ENCODE data around the gene ANAPC2. TPM values are rescaled to one million over a fixed set of nuclear protein-coding genes. Genes with fewer than 3 reads are reported as not detected.

The ANAPC2 gene
- total RNA-seq, 2 experiments from 2014 or later = 144 to 149 TPM

- no peaks in the 10 kb centered on the region for H3K27me3 ChIP-seq (ENCODE audit: control insufficient read depth in 1 of 2, insufficient read depth in 2 of 2, low read length in 2 of 2)
- H3K36me3 ChIP-seq (ENCODE audit: insufficient read depth, low read length) = peaks cover 6% of the 10 kb centered on the region
- TF ChIP-seq CTCF (IDR thresholded peaks at IDR 0.05) = no peak
- CTCF ChIA-PET = no interaction called here
- Mint-ChIP-seq H3K27me3 (no peaks in the 10 kb centered on the region), H3K9me3 (no peaks in the 10 kb centered on the region), H3K4me3 (peak overlapping the region; percentile 20), H3K36me3 (ENCODE audit: low read depth) (peaks cover 5% of the 10 kb centered on the region), H3K27ac (no peak overlapping the region), H3K4me1 (ENCODE audit: low read depth) (peaks cover under 1% of the 10 kb centered on the region)
- H3K4me3 ChIP-seq (ENCODE audit: low read length) = no peak overlapping the region
- POLR2A ChIA-PET = no interaction called here
- no peak for ATAC-seq (ENCODE audit: poor library complexity)
- intact Hi-C loops (cut with DNase I, micrococcal nuclease) = no loop called here
- no peak overlapping the region for H3K27ac ChIP-seq (ENCODE audit: low read depth in 1 of 2, low read length in 2 of 2)
- H3K9me3 ChIP-seq (ENCODE audit: control insufficient read depth in 1 of 2, insufficient read depth in 1 of 2, low read length in 2 of 2) = peaks cover 0 to 6% of the 10 kb centered on the region in 2 experiments
- DNase-seq = no peak
- peaks cover 17% of the 10 kb centered on the region for H3K4me1 ChIP-seq (ENCODE audit: insufficient read depth, low read length)
These were observed 7.3 kb upstream of the ANAPC2 start for GRCh38 chr9:137195525-137196220.

- no peaks in the 10 kb centered on the region for H3K27me3 ChIP-seq (ENCODE audit: control insufficient read depth in 1 of 2, insufficient read depth in 2 of 2, low read length in 2 of 2)
These were observed 6.5 kb upstream of the ANAPC2 start for GRCh38 chr9:137194909-137195308.

GRCh38 chr9:137194388-137194787, 6.0 kb upstream of the ANAPC2 start:
- Histone ChIP-seq H3K4me3 (ENCODE audit: low read length) (no peak overlapping the region), H3K9me3 (ENCODE audit: control insufficient read depth in 1 of 2, insufficient read depth in 1 of 2, low read length in 2 of 2) (peaks cover 0 to 3% of the 10 kb centered on the region in 2 experiments), H3K4me1 (ENCODE audit: insufficient read depth, low read length) (peaks cover 23% of the 10 kb centered on the region), H3K27me3 (ENCODE audit: control insufficient read depth in 1 of 2, insufficient read depth in 2 of 2, low read length in 2 of 2) (no peaks in the 10 kb centered on the region), H3K27ac (ENCODE audit: low read depth in 1 of 2, low read length in 2 of 2) (no peak overlapping the region), H3K36me3 (ENCODE audit: insufficient read depth, low read length) (peaks cover 16% of the 10 kb centered on the region)
- ChIA-PET POLR2A (no interaction called here), CTCF (no interaction called here)
- peaks cover 4% of the 10 kb centered on the region for H3K4me1 Mint-ChIP-seq (ENCODE audit: low read depth)
- H3K4me3 Mint-ChIP-seq = no peak overlapping the region
- no peak for TF ChIP-seq CTCF (IDR thresholded peaks at IDR 0.05)
- no peaks in the 10 kb centered on the region for H3K9me3 Mint-ChIP-seq
- no peaks in the 10 kb centered on the region for H3K27me3 Mint-ChIP-seq
- ATAC-seq (ENCODE audit: poor library complexity) = no peak
- no peak for DNase-seq
- intact Hi-C loops (cut with DNase I, micrococcal nuclease) = no loop called here
- peaks cover 10% of the 10 kb centered on the region for H3K36me3 Mint-ChIP-seq (ENCODE audit: low read depth)
- H3K27ac Mint-ChIP-seq = no peak overlapping the region

More at GRCh38 chr9:137194909-137195308, 6.5 kb upstream of the ANAPC2 start:
- intact Hi-C loops (cut with DNase I, micrococcal nuclease) = no loop called here
- no peak overlapping the region for H3K27ac Mint-ChIP-seq
- Histone ChIP-seq H3K4me3 (ENCODE audit: low read length) (no peak overlapping the region), H3K4me1 (ENCODE audit: insufficient read depth, low read length) (peaks cover 23% of the 10 kb centered on the region), H3K9me3 (ENCODE audit: control insufficient read depth in 1 of 2, insufficient read depth in 1 of 2, low read length in 2 of 2) (peaks cover 0 to 6% of the 10 kb centered on the region in 2 experiments), H3K27ac (ENCODE audit: low read depth in 1 of 2, low read length in 2 of 2) (no peak overlapping the region), H3K36me3 (ENCODE audit: insufficient read depth, low read length) (peaks cover 14% of the 10 kb centered on the region)
- H3K4me1 Mint-ChIP-seq (ENCODE audit: low read depth) = no peaks in the 10 kb centered on the region
- no peaks in the 10 kb centered on the region for H3K9me3 Mint-ChIP-seq
- TF ChIP-seq CTCF (IDR thresholded peaks at IDR 0.05) = no peak
- CTCF ChIA-PET = no interaction called here
- DNase-seq (no peak), ATAC-seq (ENCODE audit: poor library complexity) (no peak)
- H3K4me3 Mint-ChIP-seq = peak overlapping the region; percentile 20
- POLR2A ChIA-PET = no interaction called here
- H3K27me3 Mint-ChIP-seq = no peaks in the 10 kb centered on the region
- H3K36me3 Mint-ChIP-seq (ENCODE audit: low read depth) = peaks cover 8% of the 10 kb centered on the region

Data from CD4-positive, alpha-beta T cell (primary cell).